Omental fat pad (tissue), 4 donors: ENCODE measurements around the gene NKX1-1. TPM values are rescaled to one million over a fixed set of nuclear protein-coding genes. Genes with fewer than 3 reads are reported as not detected.

Experiments
- ATAC-seq: fragments of 150-250 bp; one replicate; pipeline ENCODE4 v1.9.1; 2016; ENCODE audit warnings: mild to moderate bottlenecking, moderate library complexity; ENCODE audit not compliant: low FRiP score
- DNase-seq: peaks from one replicate; pipeline ENCODE4 v3.0.0-alpha.2; 2019; ENCODE audit warnings: low spot score
- total RNA-seq, 4 donors: library from RNA; depleted of rRNA; stranded (reverse); fragments of >200 nt; gene quantifications; one replicate each; pipeline ENCODE4 v1.1.0, GENCODE V29; 2016
- TF ChIP-seq, protein P1 (sequence below), 3 donors: fragments of 450-650 bp; IDR thresholded peaks; one replicate each; pipeline ENCODE4 v1.5.1; 2016 to 2017; ENCODE audit warnings: antibody characterized with exemption in 3 of 3, mild to moderate bottlenecking in 3 of 3, moderate library complexity in 2 of 3

Gene NKX1-1
- total RNA-seq, 4 donors from 2014 or later: not detected

GRCh38 chr4:1362521-1362920 is 43.7 kb downstream of the NKX1-1 start:
- ATAC-seq (no peak), DNase-seq (no peak)
- TF ChIP-seq, protein P1, sequence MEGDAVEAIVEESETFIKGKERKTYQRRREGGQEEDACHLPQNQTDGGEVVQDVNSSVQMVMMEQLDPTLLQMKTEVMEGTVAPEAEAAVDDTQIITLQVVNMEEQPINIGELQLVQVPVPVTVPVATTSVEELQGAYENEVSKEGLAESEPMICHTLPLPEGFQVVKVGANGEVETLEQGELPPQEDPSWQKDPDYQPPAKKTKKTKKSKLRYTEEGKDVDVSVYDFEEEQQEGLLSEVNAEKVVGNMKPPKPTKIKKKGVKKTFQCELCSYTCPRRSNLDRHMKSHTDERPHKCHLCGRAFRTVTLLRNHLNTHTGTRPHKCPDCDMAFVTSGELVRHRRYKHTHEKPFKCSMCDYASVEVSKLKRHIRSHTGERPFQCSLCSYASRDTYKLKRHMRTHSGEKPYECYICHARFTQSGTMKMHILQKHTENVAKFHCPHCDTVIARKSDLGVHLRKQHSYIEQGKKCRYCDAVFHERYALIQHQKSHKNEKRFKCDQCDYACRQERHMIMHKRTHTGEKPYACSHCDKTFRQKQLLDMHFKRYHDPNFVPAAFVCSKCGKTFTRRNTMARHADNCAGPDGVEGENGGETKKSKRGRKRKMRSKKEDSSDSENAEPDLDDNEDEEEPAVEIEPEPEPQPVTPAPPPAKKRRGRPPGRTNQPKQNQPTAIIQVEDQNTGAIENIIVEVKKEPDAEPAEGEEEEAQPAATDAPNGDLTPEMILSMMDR (IDR thresholded peaks at IDR 0.05): no peak

GRCh38 chr4:1362046-1362445 is 44.2 kb downstream of the NKX1-1 start:
- ATAC-seq (no peak), DNase-seq (no peak)
- TF ChIP-seq, protein P1 (IDR thresholded peaks at IDR 0.05): no peak

GRCh38 chr4:1361431-1361830 is 44.8 kb downstream of the NKX1-1 start:
- DNase-seq: no peak
- TF ChIP-seq, protein P1 (IDR thresholded peaks at IDR 0.05): no peak
- no peak for ATAC-seq

- DNase-seq (no peak), ATAC-seq (no peak)
- TF ChIP-seq, protein P1 (IDR thresholded peaks at IDR 0.05): no peak
These were observed 45.6 kb downstream of the NKX1-1 start for GRCh38 chr4:1360423-1361283.

- DNase-seq (no peak), ATAC-seq (no peak)
- TF ChIP-seq, protein P1 (IDR thresholded peaks at IDR 0.05): no peak
These were observed 46.3 kb downstream of the NKX1-1 start for GRCh38 chr4:1359976-1360375.

- ATAC-seq (no peak), DNase-seq (no peak)
- TF ChIP-seq, protein P1 (IDR thresholded peaks at IDR 0.05): no peak
These were observed 47.1 kb downstream of the NKX1-1 start for GRCh38 chr4:1359144-1359501.
